Peyer's patch (tissue), 4 donors: ENCODE measurements around the gene EFCAB8.

Experiments used
- CTCF ChIP-seq, 6 experiments: fragments of 450-650 bp in 4 of 6; fragments of 200-600 bp in 2 of 6; sonication (generic) in 1 of 6; IDR thresholded peaks; one replicate each; pipeline ENCODE4 v1.5.1; 2017 to 2019; ENCODE audit warnings: antibody characterized with exemption in 6 of 6, mild to moderate bottlenecking in 3 of 6, moderate library complexity in 1 of 6
- POLR2A ChIP-seq, 2 donors: fragments of 450-650 bp; IDR thresholded peaks; one replicate each; pipeline ENCODE4 v1.5.1; 2017; ENCODE audit warnings: antibody characterized with exemption in 2 of 2, mild to moderate bottlenecking in 2 of 2, moderate library complexity in 2 of 2

- TF ChIP-seq CTCF (IDR thresholded peaks at IDR 0.05) (no peak), POLR2A (IDR thresholded peaks at IDR 0.05) (no peak)
These were observed 127.7 kb downstream of the EFCAB8 start for GRCh38 chr20:32986331-32986966.
